Measurements from ENCODE around the gene ZNF148.

The ZNF148 gene

DNA sequence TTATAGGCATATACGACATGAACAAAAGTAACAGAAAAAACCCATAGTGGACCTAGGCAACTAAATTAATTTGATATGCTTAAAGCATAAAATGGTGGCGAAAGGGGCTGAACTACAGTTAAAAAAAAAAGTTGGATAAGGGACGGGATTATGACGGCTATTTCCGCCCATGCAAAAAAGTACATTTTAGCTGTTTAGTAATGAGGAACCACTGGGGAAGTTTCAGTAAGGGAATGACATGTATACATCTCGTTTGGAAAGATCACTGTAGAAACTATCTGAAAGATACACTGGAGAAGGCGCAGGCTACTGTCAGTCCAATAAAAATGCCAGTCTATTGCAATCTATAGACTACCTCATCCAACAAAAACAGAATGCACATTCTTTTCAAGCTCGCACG, 65.6 kb downstream of the ZNF148 start:
- TF ChIP-seq POLR2AphosphoS5 (IDR thresholded peaks at IDR 0.05; ENCODE audit: low read depth, low read length) = no peak
- no peak for TF ChIP-seq FOXP2 (optimal IDR thresholded peaks at IDR 0.05; ENCODE audit: borderline replicate concordance, extremely low read depth, extremely low read length, insufficient read depth)
- TF ChIP-seq, protein P1, sequence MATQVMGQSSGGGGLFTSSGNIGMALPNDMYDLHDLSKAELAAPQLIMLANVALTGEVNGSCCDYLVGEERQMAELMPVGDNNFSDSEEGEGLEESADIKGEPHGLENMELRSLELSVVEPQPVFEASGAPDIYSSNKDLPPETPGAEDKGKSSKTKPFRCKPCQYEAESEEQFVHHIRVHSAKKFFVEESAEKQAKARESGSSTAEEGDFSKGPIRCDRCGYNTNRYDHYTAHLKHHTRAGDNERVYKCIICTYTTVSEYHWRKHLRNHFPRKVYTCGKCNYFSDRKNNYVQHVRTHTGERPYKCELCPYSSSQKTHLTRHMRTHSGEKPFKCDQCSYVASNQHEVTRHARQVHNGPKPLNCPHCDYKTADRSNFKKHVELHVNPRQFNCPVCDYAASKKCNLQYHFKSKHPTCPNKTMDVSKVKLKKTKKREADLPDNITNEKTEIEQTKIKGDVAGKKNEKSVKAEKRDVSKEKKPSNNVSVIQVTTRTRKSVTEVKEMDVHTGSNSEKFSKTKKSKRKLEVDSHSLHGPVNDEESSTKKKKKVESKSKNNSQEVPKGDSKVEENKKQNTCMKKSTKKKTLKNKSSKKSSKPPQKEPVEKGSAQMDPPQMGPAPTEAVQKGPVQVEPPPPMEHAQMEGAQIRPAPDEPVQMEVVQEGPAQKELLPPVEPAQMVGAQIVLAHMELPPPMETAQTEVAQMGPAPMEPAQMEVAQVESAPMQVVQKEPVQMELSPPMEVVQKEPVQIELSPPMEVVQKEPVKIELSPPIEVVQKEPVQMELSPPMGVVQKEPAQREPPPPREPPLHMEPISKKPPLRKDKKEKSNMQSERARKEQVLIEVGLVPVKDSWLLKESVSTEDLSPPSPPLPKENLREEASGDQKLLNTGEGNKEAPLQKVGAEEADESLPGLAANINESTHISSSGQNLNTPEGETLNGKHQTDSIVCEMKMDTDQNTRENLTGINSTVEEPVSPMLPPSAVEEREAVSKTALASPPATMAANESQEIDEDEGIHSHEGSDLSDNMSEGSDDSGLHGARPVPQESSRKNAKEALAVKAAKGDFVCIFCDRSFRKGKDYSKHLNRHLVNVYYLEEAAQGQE (IDR thresholded peaks at IDR 0.05; ENCODE audit: insufficient read depth in 1 of 2, low read depth in 2 of 2, low read length in 2 of 2) = no peak
- no peak for TF ChIP-seq SIN3A (IDR thresholded peaks at IDR 0.05; ENCODE audit: borderline replicate concordance, insufficient read depth, low read length)
- TF ChIP-seq TAF1 (IDR thresholded peaks at IDR 0.05; ENCODE audit: borderline replicate concordance, insufficient read depth, low read length) = no peak

DNA sequence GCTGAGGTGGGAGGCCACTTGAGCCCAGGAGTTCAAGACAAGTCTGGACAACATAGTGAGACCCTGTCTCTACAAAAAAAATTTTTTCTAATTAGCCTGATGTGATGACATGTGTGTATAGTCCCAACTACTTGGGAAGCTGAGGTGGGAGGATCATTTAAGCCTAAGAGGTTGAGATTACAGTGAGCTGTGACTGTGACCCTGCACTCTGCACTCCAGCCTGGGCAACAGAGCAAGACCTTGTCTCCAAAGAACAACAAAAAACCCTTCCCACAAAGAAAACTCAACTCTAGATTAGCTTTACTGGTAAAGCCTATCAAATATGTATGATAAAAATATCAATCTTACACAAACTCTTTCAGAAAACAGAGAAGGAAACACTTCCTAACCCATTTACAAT, 68.5 kb downstream of the ZNF148 start:
- TF ChIP-seq SIN3A (IDR thresholded peaks at IDR 0.05; ENCODE audit: borderline replicate concordance, insufficient read depth, low read length) = no peak
- TF ChIP-seq FOXP2 (optimal IDR thresholded peaks at IDR 0.05; ENCODE audit: borderline replicate concordance, extremely low read depth, extremely low read length, insufficient read depth) = no peak
- TF ChIP-seq, protein P1 (IDR thresholded peaks at IDR 0.05; ENCODE audit: insufficient read depth in 1 of 2, low read depth in 2 of 2, low read length in 2 of 2) = no peak
- TF ChIP-seq POLR2AphosphoS5 (IDR thresholded peaks at IDR 0.05; ENCODE audit: low read depth, low read length) = no peak
- TF ChIP-seq TAF1 (IDR thresholded peaks at IDR 0.05; ENCODE audit: borderline replicate concordance, insufficient read depth, low read length) = no peak

DNA sequence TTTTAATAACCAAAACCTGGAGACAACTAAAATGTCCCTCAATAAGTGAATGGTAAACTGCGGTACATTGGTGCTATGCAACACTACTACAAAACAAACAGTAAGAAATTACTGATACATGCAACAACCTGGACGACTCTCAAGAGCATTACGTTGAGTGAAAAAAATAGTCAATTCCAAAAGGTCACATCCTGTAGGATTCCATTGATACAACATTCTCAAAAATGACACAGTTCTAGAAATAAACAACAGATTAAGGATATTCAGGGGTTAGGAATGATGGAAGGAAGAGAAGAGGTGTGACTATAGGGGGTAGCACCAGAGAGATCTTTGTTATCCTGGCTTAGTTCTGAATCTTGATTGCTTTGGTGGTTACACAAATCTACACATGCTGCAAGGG, 72.2 kb downstream of the ZNF148 start:
- TF ChIP-seq SIN3A (IDR thresholded peaks at IDR 0.05; ENCODE audit: borderline replicate concordance, insufficient read depth, low read length) (no peak), TAF1 (IDR thresholded peaks at IDR 0.05; ENCODE audit: borderline replicate concordance, insufficient read depth, low read length) (no peak), FOXP2 (optimal IDR thresholded peaks at IDR 0.05; ENCODE audit: borderline replicate concordance, extremely low read depth, extremely low read length, insufficient read depth) (no peak)

DNA sequence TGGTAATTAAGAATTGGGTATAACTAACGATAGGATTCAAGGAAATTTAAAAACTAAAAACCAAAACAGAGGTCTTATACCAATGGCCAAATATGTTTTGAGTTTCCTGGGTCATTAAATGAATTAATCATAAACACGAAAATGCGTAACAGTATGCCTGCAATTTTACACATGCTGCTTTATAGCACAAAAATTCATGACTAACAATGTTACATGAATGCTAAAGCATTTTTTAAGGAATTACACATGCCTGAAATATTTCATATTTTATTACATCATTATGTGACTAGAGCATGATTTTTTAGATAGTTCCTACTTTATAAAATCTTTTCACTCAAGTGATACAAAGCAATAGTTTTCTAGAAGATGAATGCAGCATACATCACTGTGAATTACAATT, 74.7 kb downstream of the ZNF148 start:
- TF ChIP-seq FOXP2 (optimal IDR thresholded peaks at IDR 0.05; ENCODE audit: borderline replicate concordance, extremely low read depth, extremely low read length, insufficient read depth) (no peak), POLR2AphosphoS5 (IDR thresholded peaks at IDR 0.05; ENCODE audit: low read depth, low read length) (no peak), TAF1 (IDR thresholded peaks at IDR 0.05; ENCODE audit: borderline replicate concordance, insufficient read depth, low read length) (no peak), SIN3A (IDR thresholded peaks at IDR 0.05; ENCODE audit: borderline replicate concordance, insufficient read depth, low read length) (no peak)
- TF ChIP-seq, protein P1 (IDR thresholded peaks at IDR 0.05; ENCODE audit: insufficient read depth in 1 of 2, low read depth in 2 of 2, low read length in 2 of 2) = no peak

DNA sequence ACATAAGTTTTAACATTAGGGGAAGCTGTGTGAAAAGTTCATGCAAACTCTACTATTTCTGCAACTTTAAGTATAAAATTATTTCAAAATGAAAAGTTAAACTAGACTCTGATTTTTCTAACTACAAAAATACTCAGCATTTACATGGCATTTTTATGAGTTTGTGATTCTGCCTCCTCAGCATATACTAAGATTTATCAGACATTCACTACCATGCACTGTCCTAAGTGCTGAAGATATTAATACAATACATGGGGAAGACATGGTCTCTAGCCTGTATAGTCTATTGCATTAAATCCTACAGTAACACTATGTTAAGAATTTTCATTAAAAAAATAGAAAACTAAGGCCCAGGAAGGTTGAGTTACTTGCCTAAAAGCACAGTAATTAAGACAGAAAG, 80.7 kb downstream of the ZNF148 start:
- TF ChIP-seq, protein P1 (IDR thresholded peaks at IDR 0.05; ENCODE audit: insufficient read depth in 1 of 2, low read depth in 2 of 2, low read length in 2 of 2) = no peak
- no peak for TF ChIP-seq FOXP2 (optimal IDR thresholded peaks at IDR 0.05; ENCODE audit: borderline replicate concordance, extremely low read depth, extremely low read length, insufficient read depth)
- no peak for TF ChIP-seq TAF1 (IDR thresholded peaks at IDR 0.05; ENCODE audit: borderline replicate concordance, insufficient read depth, low read length)
- no peak for TF ChIP-seq SIN3A (IDR thresholded peaks at IDR 0.05; ENCODE audit: borderline replicate concordance, insufficient read depth, low read length)
- no peak for TF ChIP-seq POLR2AphosphoS5 (IDR thresholded peaks at IDR 0.05; ENCODE audit: low read depth, low read length)
